ENCODE measurements around the gene CHRNA7.

The CHRNA7 gene

GRCh38 chr15:32089851-32090359 is 59.6 kb downstream of the CHRNA7 start:
- no peak for DNase-seq (ENCODE audit: low read depth)

GRCh38 chr15:32091505-32092380 is 61.4 kb downstream of the CHRNA7 start:
- no peak for DNase-seq (ENCODE audit: low read depth)

GRCh38 chr15:32096213-32096612 is 65.9 kb downstream of the CHRNA7 start:
- DNase-seq (ENCODE audit: low read depth) = no peak

GRCh38 chr15:32096916-32097617 is 66.8 kb downstream of the CHRNA7 start:
- DNase-seq (ENCODE audit: low read depth) = no peak

- no peak for DNase-seq (ENCODE audit: low read depth)
Measured at GRCh38 chr15:32098033-32098432, 67.7 kb downstream of the CHRNA7 start.

- no peak for DNase-seq (ENCODE audit: low read depth)
Measured at GRCh38 chr15:32099097-32099785, 68.9 kb downstream of the CHRNA7 start.

- DNase-seq (ENCODE audit: low read depth) = no peak
Measured at GRCh38 chr15:32099956-32100684, 69.8 kb downstream of the CHRNA7 start.

GRCh38 chr15:32104061-32104995 is 74.0 kb downstream of the CHRNA7 start:
- DNase-seq (ENCODE audit: low read depth) = no peak

- DNase-seq (ENCODE audit: low read depth) = no peak
Measured at GRCh38 chr15:32105258-32106241, 75.2 kb downstream of the CHRNA7 start.

- no peak for DNase-seq (ENCODE audit: low read depth)
Measured at GRCh38 chr15:32106401-32107381, 76.4 kb downstream of the CHRNA7 start.

- no peak for DNase-seq (ENCODE audit: low read depth)
Measured at GRCh38 chr15:32107477-32108080, 77.3 kb downstream of the CHRNA7 start.

GRCh38 chr15:32108661-32109060 is 78.3 kb downstream of the CHRNA7 start:
- DNase-seq (ENCODE audit: low read depth) = no peak

- DNase-seq (ENCODE audit: low read depth) = no peak
Measured at GRCh38 chr15:32112101-32112500, 81.8 kb downstream of the CHRNA7 start.

GRCh38 chr15:32113224-32113623 is 82.9 kb downstream of the CHRNA7 start:
- no peak for DNase-seq (ENCODE audit: low read depth)

- no peak for DNase-seq (ENCODE audit: low read depth)
Measured at GRCh38 chr15:32117122-32117521, 86.8 kb downstream of the CHRNA7 start.

GRCh38 chr15:32119286-32119685 is 89.0 kb downstream of the CHRNA7 start:
- no peak for DNase-seq (ENCODE audit: low read depth)

GRCh38 chr15:32119694-32120330 is 89.5 kb downstream of the CHRNA7 start:
- DNase-seq (ENCODE audit: low read depth) = no peak
